Sigmoid colon (tissue), 7 donors: ENCODE measurements around the gene PATL1. TPM values are rescaled to one million over a fixed set of nuclear protein-coding genes. Genes with fewer than 3 reads are reported as not detected.

ENCODE experiments used
- DNase-seq: peaks from one replicate; pipeline ENCODE4 v3.0.0-alpha.2; 2019
- H3K27ac ChIP-seq, 4 donors: fragments of 200-600 bp; sonication (generic); one replicate each; pipeline ENCODE4 v1.5.1; 2016 to 2019; ENCODE audit warnings: mild to moderate bottlenecking in 1 of 4
- H3K27me3 ChIP-seq, 3 donors: fragments of 200-600 bp; sonication (generic); one replicate each; pipeline ENCODE4 v1.5.1; 2019; ENCODE audit warnings: mild to moderate bottlenecking in 1 of 3
- H3K36me3 ChIP-seq, 4 donors: fragments of 200-600 bp; sonication (generic); one replicate each; pipeline ENCODE4 v1.5.1; 2016 to 2019
- H3K4me1 ChIP-seq, 4 donors: fragments of 200-600 bp; sonication (generic); one replicate each; pipeline ENCODE4 v1.5.1; 2017 to 2019
- H3K4me3 ChIP-seq, 4 donors: fragments of 200-600 bp; sonication (generic); one replicate each; pipeline ENCODE4 v1.5.1; 2017 to 2019; ENCODE audit warnings: mild to moderate bottlenecking in 2 of 4, moderate library complexity in 1 of 4
- H3K9me3 ChIP-seq, 4 donors: fragments of 200-600 bp in 3 of 4; sonication (generic) in 3 of 4; one replicate each; pipeline versions ENCODE4 v1.5.1 to v1.6.1; 2013 to 2019
- EP300 ChIP-seq, 4 donors: sonication (generic); formaldehyde crosslinking; IDR thresholded peaks; one replicate each; pipeline ENCODE4 v1.6.1; 2017; ENCODE audit warnings: antibody characterized with exemption in 4 of 4
- POLR2A ChIP-seq, 2 donors: fragments of 450-650 bp; IDR thresholded peaks; one replicate each; pipeline ENCODE4 v1.6.1; 2016; ENCODE audit warnings: antibody characterized with exemption in 2 of 2, mild to moderate bottlenecking in 2 of 2, moderate library complexity in 2 of 2
- POLR2AphosphoS5 ChIP-seq, 4 donors: sonication (generic); formaldehyde crosslinking; IDR thresholded peaks; one replicate each; pipeline ENCODE4 v1.6.1; 2017; ENCODE audit warnings: antibody characterized with exemption in 4 of 4
- WGBS, 2 donors: extraction: QIAGEN DNeasy Blood & Tissue Kit; methylation state at CpG; one replicate each; pipeline ENCODE4 v1.1.7; 2013; 5-methylcytosine and 5-hydroxymethylcytosine counted together
- intact Hi-C: fragments of 100-400 bp; cut with DNase I; formaldehyde crosslinking; loops from one replicate; pipeline ENCODE4 v1.15.1; 2023
- polyA plus RNA-seq, 3 donors: library from polyadenylated mRNA; stranded (reverse); fragments of 200-250 nt; gene quantifications; one replicate each; pipeline ENCODE4 v1.2.3, GENCODE V29; 2013
- total RNA-seq, 4 donors: library from RNA; depleted of rRNA; stranded (reverse); fragments of >200 nt; gene quantifications; one replicate each; pipeline ENCODE4 v1.1.0, GENCODE V29; 2016
- TF ChIP-seq, protein P1 (sequence below), 4 experiments: fragments of 450-650 bp in 3 of 4; fragments of 200-600 bp in 1 of 4; IDR thresholded peaks; one replicate each; pipeline ENCODE4 v1.5.1; 2016 to 2019; ENCODE audit warnings: antibody characterized with exemption in 4 of 4, mild to moderate bottlenecking in 3 of 4, moderate library complexity in 2 of 4
- donor health status: healthy with polysubstance abuse.
- donor health status: Bipolar disorder and iron deficiency.
- donor health status: healthy.

Gene PATL1
- total and polyA plus RNA-seq, 7 donors: 11.0 to 21.2 (median 16.9) TPM

DNA sequence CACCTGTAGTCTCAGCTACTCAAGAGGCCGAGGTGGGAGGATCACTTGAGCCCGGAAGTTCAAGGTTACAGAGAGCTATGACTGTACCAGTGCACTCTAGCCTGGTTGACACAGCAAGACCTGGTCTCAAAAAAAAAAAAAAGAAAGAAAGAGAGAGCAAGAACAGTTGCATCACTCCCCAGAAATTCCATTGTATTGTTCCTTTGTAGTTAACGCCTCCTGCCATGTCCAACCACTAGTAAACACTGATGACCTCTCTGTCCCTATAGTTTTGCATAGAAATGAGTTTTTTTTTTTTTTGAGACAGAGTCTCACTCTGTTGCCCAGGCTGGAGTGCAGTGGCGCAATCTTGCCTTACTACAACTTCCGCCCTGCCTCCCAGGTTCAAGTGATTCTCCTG, 10.8 kb downstream of the PATL1 start:
- intact Hi-C loops: no loop called here
- H3K36me3 ChIP-seq: peaks cover 29 to 95% (median 46%) of the 10 kb centered on the region in 4 donors
- no peaks in the 10 kb centered on the region for H3K27me3 ChIP-seq
- H3K4me1 ChIP-seq: peaks cover 0 to 17% (median 10%) of the 10 kb centered on the region in 4 donors
- no peak for DNase-seq
- 96% methylated on average over 5 of the region's 5 CpGs for WGBS, 2 donors
- no peak overlapping the region for H3K27ac ChIP-seq
- TF ChIP-seq EP300 (IDR thresholded peaks at IDR 0.05) (no peak), POLR2AphosphoS5 (IDR thresholded peaks at IDR 0.05) (no peak), POLR2A (IDR thresholded peaks at IDR 0.05) (no peak)
- TF ChIP-seq, protein P1, sequence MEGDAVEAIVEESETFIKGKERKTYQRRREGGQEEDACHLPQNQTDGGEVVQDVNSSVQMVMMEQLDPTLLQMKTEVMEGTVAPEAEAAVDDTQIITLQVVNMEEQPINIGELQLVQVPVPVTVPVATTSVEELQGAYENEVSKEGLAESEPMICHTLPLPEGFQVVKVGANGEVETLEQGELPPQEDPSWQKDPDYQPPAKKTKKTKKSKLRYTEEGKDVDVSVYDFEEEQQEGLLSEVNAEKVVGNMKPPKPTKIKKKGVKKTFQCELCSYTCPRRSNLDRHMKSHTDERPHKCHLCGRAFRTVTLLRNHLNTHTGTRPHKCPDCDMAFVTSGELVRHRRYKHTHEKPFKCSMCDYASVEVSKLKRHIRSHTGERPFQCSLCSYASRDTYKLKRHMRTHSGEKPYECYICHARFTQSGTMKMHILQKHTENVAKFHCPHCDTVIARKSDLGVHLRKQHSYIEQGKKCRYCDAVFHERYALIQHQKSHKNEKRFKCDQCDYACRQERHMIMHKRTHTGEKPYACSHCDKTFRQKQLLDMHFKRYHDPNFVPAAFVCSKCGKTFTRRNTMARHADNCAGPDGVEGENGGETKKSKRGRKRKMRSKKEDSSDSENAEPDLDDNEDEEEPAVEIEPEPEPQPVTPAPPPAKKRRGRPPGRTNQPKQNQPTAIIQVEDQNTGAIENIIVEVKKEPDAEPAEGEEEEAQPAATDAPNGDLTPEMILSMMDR (IDR thresholded peaks at IDR 0.05): no peak
- no peaks in the 10 kb centered on the region for H3K9me3 ChIP-seq
- no peak overlapping the region for H3K4me3 ChIP-seq

DNA sequence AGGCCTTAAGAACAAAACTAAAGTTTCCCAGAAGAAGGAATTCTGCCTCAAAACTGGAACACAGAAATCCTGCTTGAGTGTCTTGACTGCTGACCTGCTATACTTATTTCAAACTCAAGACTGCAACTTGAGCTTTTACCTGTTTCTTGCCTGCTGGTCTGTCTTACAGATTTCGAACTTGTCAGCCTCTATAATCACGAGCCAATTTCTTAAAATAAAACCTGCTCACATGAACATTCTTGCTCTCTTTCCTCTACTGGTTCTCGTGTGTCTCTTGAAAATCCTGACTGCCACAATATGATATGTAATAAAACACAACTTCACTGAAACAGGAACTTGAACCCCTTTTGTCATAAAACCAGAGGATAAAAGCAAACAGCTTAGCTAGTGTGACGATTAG, 13.9 kb downstream of the PATL1 start:
- no peak for TF ChIP-seq POLR2A (IDR thresholded peaks at IDR 0.05)
- TF ChIP-seq EP300 (IDR thresholded peaks at IDR 0.05): no peak
- TF ChIP-seq, protein P1 (IDR thresholded peaks at IDR 0.05): no peak
- no peak for TF ChIP-seq POLR2AphosphoS5 (IDR thresholded peaks at IDR 0.05)
- Histone ChIP-seq H3K36me3 (peaks cover 44 to 99% (median 71%) of the 10 kb centered on the region in 4 donors), H3K27me3 (no peaks in the 10 kb centered on the region), H3K9me3 (no peaks in the 10 kb centered on the region), H3K27ac (no peak overlapping the region), H3K4me1 (peaks cover 0 to under 1% (median 0%) of the 10 kb centered on the region in 4 donors), H3K4me3 (no peak overlapping the region)
- 61 to 75% methylated on average over 4 of the region's 4 CpGs for WGBS, 2 donors
- intact Hi-C loops: no loop called here
- DNase-seq: no peak

DNA sequence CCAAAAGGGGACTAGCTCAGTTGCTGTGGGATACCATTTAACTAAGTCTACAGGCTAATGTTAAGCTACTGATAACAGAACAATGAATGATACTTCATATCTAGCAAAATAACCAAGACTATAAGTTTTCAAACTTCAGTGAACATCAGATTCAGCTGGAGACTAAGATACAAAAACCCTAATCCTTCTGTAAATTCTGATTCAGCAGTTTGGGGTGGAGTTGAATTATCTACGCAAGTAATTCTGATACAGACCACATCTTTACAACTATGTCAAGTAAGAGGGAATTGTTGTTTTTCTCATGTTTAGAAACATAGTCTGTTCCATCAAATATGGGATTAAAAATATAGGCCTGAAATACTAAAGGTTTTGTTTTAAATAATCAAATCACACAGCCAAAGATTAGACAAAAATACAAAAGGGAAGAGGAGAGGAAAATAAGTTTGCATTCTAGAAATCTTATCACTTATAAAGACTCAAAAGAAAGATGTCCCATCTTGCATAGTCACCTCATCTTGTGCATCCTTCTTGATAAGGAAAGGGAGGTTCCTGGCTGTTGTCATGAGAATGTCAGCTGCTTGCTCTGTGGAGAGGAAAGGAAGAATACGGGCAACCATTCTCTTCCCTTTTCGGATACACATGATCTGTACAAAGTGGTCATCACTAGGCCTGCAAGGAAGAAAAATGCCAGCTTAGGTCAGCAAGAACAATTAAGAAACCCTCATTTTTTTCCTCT, 21.4 kb downstream of the PATL1 start:
- Histone ChIP-seq H3K27me3 (no peaks in the 10 kb centered on the region), H3K36me3 (peaks cover 14 to 94% (median 53%) of the 10 kb centered on the region in 4 donors), H3K9me3 (no peaks in the 10 kb centered on the region), H3K4me1 (peaks cover 0 to 7% (median 3%) of the 10 kb centered on the region in 4 donors), H3K27ac (no peak overlapping the region), H3K4me3 (no peak overlapping the region)
- TF ChIP-seq EP300 (IDR thresholded peaks at IDR 0.05) (no peak), POLR2A (IDR thresholded peaks at IDR 0.05) (no peak), POLR2AphosphoS5 (IDR thresholded peaks at IDR 0.05) (no peak)
- TF ChIP-seq, protein P1 (IDR thresholded peaks at IDR 0.05): no peak
- DNase-seq: no peak
- intact Hi-C loops: no loop called here
- 91 to 95% methylated on average over 3 of the region's 3 CpGs for WGBS, 2 donors

- 83 to 91% methylated on average over 3 of the region's 3 CpGs for WGBS, 2 donors
- H3K36me3 ChIP-seq: peaks cover 12 to 94% (median 51%) of the 10 kb centered on the region in 4 donors
- H3K4me1 ChIP-seq: peaks cover 0 to 14% (median 3%) of the 10 kb centered on the region in 4 donors
- H3K27ac ChIP-seq: no peak overlapping the region
- H3K4me3 ChIP-seq: no peak overlapping the region
- DNase-seq: no peak
- intact Hi-C loops: no loop called here
- no peaks in the 10 kb centered on the region for H3K27me3 ChIP-seq
- TF ChIP-seq, protein P1 (IDR thresholded peaks at IDR 0.05): no peak
- no peak for TF ChIP-seq POLR2AphosphoS5 (IDR thresholded peaks at IDR 0.05)
- TF ChIP-seq EP300 (IDR thresholded peaks at IDR 0.05): no peak
- no peak for TF ChIP-seq POLR2A (IDR thresholded peaks at IDR 0.05)
- H3K9me3 ChIP-seq: no peaks in the 10 kb centered on the region
These were observed 24.3 kb downstream of the PATL1 start for GRCh38 chr11:59644528-59644927.
